ENCODE data around the gene LPGAT1.

DNA sequence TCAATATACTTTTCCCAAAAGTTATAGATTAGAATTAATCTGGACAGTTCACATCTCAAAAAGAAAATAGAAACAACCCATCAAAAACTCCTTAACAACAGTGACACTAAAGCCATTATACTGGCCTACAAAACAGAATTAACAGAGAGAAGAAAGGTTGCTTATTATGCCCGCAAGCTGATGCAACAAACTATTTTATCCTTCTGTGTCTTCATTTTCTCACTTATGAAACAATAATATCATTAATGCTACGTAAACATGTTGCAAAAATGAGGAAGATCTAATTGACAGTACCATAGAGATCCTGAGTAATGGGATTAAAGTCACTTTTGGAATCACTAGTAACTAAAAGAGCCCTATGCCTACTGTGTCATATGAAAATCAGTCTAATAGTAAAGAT lies 32.6 kb downstream of the LPGAT1 start:
- TF ChIP-seq, protein P1, sequence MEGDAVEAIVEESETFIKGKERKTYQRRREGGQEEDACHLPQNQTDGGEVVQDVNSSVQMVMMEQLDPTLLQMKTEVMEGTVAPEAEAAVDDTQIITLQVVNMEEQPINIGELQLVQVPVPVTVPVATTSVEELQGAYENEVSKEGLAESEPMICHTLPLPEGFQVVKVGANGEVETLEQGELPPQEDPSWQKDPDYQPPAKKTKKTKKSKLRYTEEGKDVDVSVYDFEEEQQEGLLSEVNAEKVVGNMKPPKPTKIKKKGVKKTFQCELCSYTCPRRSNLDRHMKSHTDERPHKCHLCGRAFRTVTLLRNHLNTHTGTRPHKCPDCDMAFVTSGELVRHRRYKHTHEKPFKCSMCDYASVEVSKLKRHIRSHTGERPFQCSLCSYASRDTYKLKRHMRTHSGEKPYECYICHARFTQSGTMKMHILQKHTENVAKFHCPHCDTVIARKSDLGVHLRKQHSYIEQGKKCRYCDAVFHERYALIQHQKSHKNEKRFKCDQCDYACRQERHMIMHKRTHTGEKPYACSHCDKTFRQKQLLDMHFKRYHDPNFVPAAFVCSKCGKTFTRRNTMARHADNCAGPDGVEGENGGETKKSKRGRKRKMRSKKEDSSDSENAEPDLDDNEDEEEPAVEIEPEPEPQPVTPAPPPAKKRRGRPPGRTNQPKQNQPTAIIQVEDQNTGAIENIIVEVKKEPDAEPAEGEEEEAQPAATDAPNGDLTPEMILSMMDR (IDR thresholded peaks at IDR 0.05), result no peak
- TF ChIP-seq POLR2AphosphoS5 (IDR thresholded peaks at IDR 0.05) (no peak), EP300 (IDR thresholded peaks at IDR 0.05) (no peak)

All from esophagus muscularis mucosa (tissue), 4 donors.